Cardiac muscle cell (in vitro differentiated cells and primary cell): ENCODE data around the gene RAI14. TPM values are rescaled to one million over a fixed set of nuclear protein-coding genes. Genes with fewer than 3 reads are reported as not detected.
"Not testable (repeated sequence)": the region's sequence is repeated elsewhere in the genome, so short reads cannot be mapped to it uniquely, and the experiment has no call there.

ENCODE experiments used
- DNase-seq, 2 donors: peaks; one replicate each; pipeline versions ENCODE4 v3.0.0 to v3.0.0-alpha.2; 2010 to 2017; ENCODE audit warnings: low read depth in 1 of 2, low spot score in 1 of 2
- H3K27ac ChIP-seq: fragments of 200-600 bp; sonication (generic); 2 replicates; pipeline ENCODE4 v1.5.1; 2016
- H3K27me3 ChIP-seq: fragments of 200-600 bp; sonication (generic); 2 replicates; pipeline ENCODE4 v1.6.0; 2016; ENCODE audit warnings: control low read depth
- H3K36me3 ChIP-seq: fragments of 200-600 bp; sonication (generic); 2 replicates; pipeline ENCODE4 v1.5.1; 2016; ENCODE audit warnings: control low read depth
- H3K4me1 ChIP-seq: fragments of 200-600 bp; sonication (generic); 2 replicates; pipeline ENCODE4 v1.8.1; 2017; ENCODE audit warnings: low read depth, mild to moderate bottlenecking, mixed run types
- H3K4me3 ChIP-seq: fragments of 200-600 bp; sonication (generic); 2 replicates; pipeline ENCODE4 v1.5.1; 2016; ENCODE audit warnings: mild to moderate bottlenecking
- H3K9me3 ChIP-seq: fragments of 200-600 bp; sonication (generic); 2 replicates; pipeline ENCODE4 v1.5.1; 2017; ENCODE audit warnings: low read depth, mild to moderate bottlenecking, control low read depth
- CTCF ChIP-seq: IDR thresholded peaks from 2 replicates; pipeline ENCODE4 v1.5.1; 2012; ENCODE audit warnings: low read depth, mild to moderate bottlenecking, low read length
- polyA plus RNA-seq: library from polyadenylated mRNA; unstranded; fragments of >200 nt; fragmentation: Nextera tagmentation; extraction: Ambion mirVana; gene quantifications from 2 replicates; pipeline ENCODE4 v1.2.1, GENCODE V29; 2016
- total RNA-seq: library from RNA; depleted of rRNA; stranded (reverse); fragments of >200 nt; gene quantifications from 2 replicates; pipeline ENCODE4 v1.2.3, GENCODE V29; 2016

The RAI14 gene
- total and polyA plus RNA-seq, 2 experiments from 2014 or later = 9.6 to 11.6 TPM

GRCh38 chr5:34771076-34771475 lies 114.9 kb downstream of the RAI14 start:
- no peak for DNase-seq
- Histone ChIP-seq H3K9me3 (no peaks in the 10 kb centered on the region), H3K27ac (no peak overlapping the region), H3K4me1 (no peaks in the 10 kb centered on the region), H3K36me3 (no peaks in the 10 kb centered on the region), H3K4me3 (no peak overlapping the region), H3K27me3 (no peaks in the 10 kb centered on the region)
- TF ChIP-seq CTCF = no peak

GRCh38 chr5:34772267-34773098 lies 116.4 kb downstream of the RAI14 start:
- H3K4me3 ChIP-seq = no peak overlapping the region
- no peaks in the 10 kb centered on the region for H3K36me3 ChIP-seq
- H3K27ac ChIP-seq = no peak overlapping the region
- no peaks in the 10 kb centered on the region for H3K4me1 ChIP-seq
- no peak for TF ChIP-seq CTCF
- DNase-seq = no peak
- H3K27me3 ChIP-seq = no peaks in the 10 kb centered on the region
- no peaks in the 10 kb centered on the region for H3K9me3 ChIP-seq

GRCh38 chr5:34774139-34774538 lies 118.0 kb downstream of the RAI14 start:
- no peak overlapping the region for H3K27ac ChIP-seq
- H3K27me3 ChIP-seq = no peaks in the 10 kb centered on the region
- no peak for TF ChIP-seq CTCF
- no peak overlapping the region for H3K4me3 ChIP-seq
- H3K36me3 ChIP-seq = no peaks in the 10 kb centered on the region
- H3K4me1 ChIP-seq = no peaks in the 10 kb centered on the region
- DNase-seq = no peak
- no peaks in the 10 kb centered on the region for H3K9me3 ChIP-seq

- H3K27me3 ChIP-seq, H3K36me3 ChIP-seq, H3K9me3 ChIP-seq, H3K4me1 ChIP-seq, DNase-seq, H3K4me3 ChIP-seq, H3K27ac ChIP-seq: not testable (repeated sequence)
These were observed 118.5 kb downstream of the RAI14 start for GRCh38 chr5:34774678-34775077.

GRCh38 chr5:34775886-34776285 lies 119.8 kb downstream of the RAI14 start:
- Histone ChIP-seq H3K27me3 (no peaks in the 10 kb centered on the region), H3K4me1 (no peaks in the 10 kb centered on the region), H3K9me3 (no peaks in the 10 kb centered on the region), H3K27ac (no peak overlapping the region), H3K36me3 (no peaks in the 10 kb centered on the region), H3K4me3 (no peak overlapping the region)
- no peak for TF ChIP-seq CTCF
- no peak for DNase-seq

GRCh38 chr5:34778091-34778850 lies 122.1 kb downstream of the RAI14 start:
- H3K9me3 ChIP-seq = no peaks in the 10 kb centered on the region
- H3K4me3 ChIP-seq = no peak overlapping the region
- no peak for DNase-seq
- H3K27ac ChIP-seq = no peak overlapping the region
- TF ChIP-seq CTCF = no peak
- no peaks in the 10 kb centered on the region for H3K4me1 ChIP-seq
- H3K36me3 ChIP-seq = no peaks in the 10 kb centered on the region
- no peaks in the 10 kb centered on the region for H3K27me3 ChIP-seq

GRCh38 chr5:34783892-34784291 lies 127.8 kb downstream of the RAI14 start:
- H3K36me3 ChIP-seq, H3K4me3 ChIP-seq, H3K9me3 ChIP-seq, H3K27me3 ChIP-seq, H3K4me1 ChIP-seq, H3K27ac ChIP-seq, DNase-seq: not testable (repeated sequence)
